ENCODE data around the gene AUH. TPM values are rescaled to one million over a fixed set of nuclear protein-coding genes. Genes with fewer than 3 reads are reported as not detected.

The AUH gene
- total RNA-seq, 2 donors from 2014 or later: 23.0 to 23.5 TPM

GRCh38 chr9:91195372-91196012 is 166.2 kb downstream of the AUH start:
- peaks cover 2% of the 10 kb centered on the region for H3K4me1 ChIP-seq (ENCODE audit: control insufficient read depth, insufficient read depth, low read length)
- Mint-ChIP-seq H3K27me3 (ENCODE audit: insufficient read depth) (peaks cover 45% of the 10 kb centered on the region), H3K9me3 (peaks cover 11% of the 10 kb centered on the region), H3K4me3 (no peak overlapping the region), H3K27ac (no peak overlapping the region), H3K4me1 (peaks cover 27% of the 10 kb centered on the region), H3K36me3 (ENCODE audit: low read depth) (peaks cover 2% of the 10 kb centered on the region)
- H3K9ac ChIP-seq (ENCODE audit: extremely low read depth, low read length, poor library complexity, severe bottlenecking): no peak overlapping the region
- no peak for DNase-seq
- no peaks in the 10 kb centered on the region for H3K36me3 ChIP-seq (ENCODE audit: control insufficient read depth, insufficient read depth, low read length)
- TF ChIP-seq CTCF (conservative IDR thresholded peaks at IDR 0.05): no peak
- no peak overlapping the region for H3K4me3 ChIP-seq (ENCODE audit: low read length)
- H3K9me3 ChIP-seq (ENCODE audit: control insufficient read depth, low read length): peaks cover 3% of the 10 kb centered on the region
- peaks cover 17% of the 10 kb centered on the region for H3K27me3 ChIP-seq (ENCODE audit: control insufficient read depth, insufficient read depth, low read length, poor library complexity, severe bottlenecking)
- H3K27ac ChIP-seq (ENCODE audit: low read depth, low read length): no peak overlapping the region
- WGBS, 2 experiments (ENCODE audit: insufficient coverage in 1 of 2, insufficient read length in 1 of 2): 95 to 97% methylated on average over 5 of the region's 5 CpGs

- peaks cover 6% of the 10 kb centered on the region for H3K9me3 Mint-ChIP-seq
- Histone ChIP-seq H3K27ac (ENCODE audit: low read depth, low read length) (peak overlapping the region; percentile 75), H3K27me3 (ENCODE audit: control insufficient read depth, insufficient read depth, low read length, poor library complexity, severe bottlenecking) (peaks cover 17% of the 10 kb centered on the region), H3K4me3 (ENCODE audit: low read length) (peak overlapping the region; percentile 84), H3K9ac (ENCODE audit: extremely low read depth, low read length, poor library complexity, severe bottlenecking) (peak overlapping the region; percentile 66), H3K4me1 (ENCODE audit: control insufficient read depth, insufficient read depth, low read length) (peaks cover 2% of the 10 kb centered on the region), H3K9me3 (ENCODE audit: control insufficient read depth, low read length) (no peaks in the 10 kb centered on the region), H3K36me3 (ENCODE audit: control insufficient read depth, insufficient read depth, low read length) (no peaks in the 10 kb centered on the region)
- peak overlapping the region; percentile 63 for H3K4me3 Mint-ChIP-seq
- WGBS, 2 experiments (ENCODE audit: insufficient coverage in 1 of 2, insufficient read length in 1 of 2): 18 to 35% methylated on average over 13 to 52 of the region's 52 CpGs
- H3K27me3 Mint-ChIP-seq (ENCODE audit: insufficient read depth): peaks cover 50% of the 10 kb centered on the region
- H3K36me3 Mint-ChIP-seq (ENCODE audit: low read depth): no peaks in the 10 kb centered on the region
- no peak for TF ChIP-seq CTCF (conservative IDR thresholded peaks at IDR 0.05)
- peaks cover 26% of the 10 kb centered on the region for H3K4me1 Mint-ChIP-seq
- peak overlapping the region; percentile 76 for H3K27ac Mint-ChIP-seq
- peak; percentile 91 for DNase-seq
Measured at GRCh38 chr9:91193658-91194391, 167.9 kb downstream of the AUH start.

DNA sequence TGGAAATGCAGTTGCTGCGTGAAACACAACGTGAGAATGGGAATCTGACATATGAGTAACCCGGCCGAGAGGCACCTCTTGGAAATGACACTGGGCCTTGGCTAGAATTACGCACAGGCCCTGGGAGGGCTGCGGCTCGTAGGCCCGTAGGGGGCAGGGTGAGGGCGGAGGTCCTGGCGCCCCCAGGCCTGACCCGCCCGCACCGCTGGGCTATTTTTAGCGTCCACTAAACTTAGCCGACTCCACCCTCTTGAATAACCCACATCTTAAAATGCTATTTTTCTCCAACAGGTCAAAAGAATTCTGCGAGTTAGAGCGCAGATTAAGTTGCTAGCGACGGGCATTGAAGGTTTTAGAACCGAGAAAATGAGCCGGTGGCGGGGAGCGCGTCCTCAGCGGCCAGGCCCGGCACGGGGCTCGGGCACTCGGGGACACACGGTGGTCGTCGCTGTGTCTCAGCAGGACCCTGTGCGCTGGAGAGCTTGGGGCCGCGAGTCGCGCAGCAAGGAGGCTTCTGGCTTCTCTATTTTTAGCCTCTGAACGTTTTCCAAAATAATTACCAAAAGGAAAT is 168.5 kb downstream of the AUH start:
- peak; percentile 61 for TF ChIP-seq CTCF (conservative IDR thresholded peaks at IDR 0.05)
- Histone ChIP-seq H3K27ac (ENCODE audit: low read depth, low read length) (peak overlapping the region; percentile 75), H3K27me3 (ENCODE audit: control insufficient read depth, insufficient read depth, low read length, poor library complexity, severe bottlenecking) (peaks cover 17% of the 10 kb centered on the region), H3K36me3 (ENCODE audit: control insufficient read depth, insufficient read depth, low read length) (no peaks in the 10 kb centered on the region), H3K4me1 (ENCODE audit: control insufficient read depth, insufficient read depth, low read length) (peaks cover 2% of the 10 kb centered on the region), H3K4me3 (ENCODE audit: low read length) (peak overlapping the region; percentile 84), H3K9me3 (ENCODE audit: control insufficient read depth, low read length) (no peaks in the 10 kb centered on the region), H3K9ac (ENCODE audit: extremely low read depth, low read length, poor library complexity, severe bottlenecking) (peak overlapping the region; percentile 66)
- peaks cover 20% of the 10 kb centered on the region for H3K4me1 Mint-ChIP-seq
- WGBS, 2 experiments (ENCODE audit: insufficient coverage in 1 of 2, insufficient read length in 1 of 2): 6 to 7% methylated on average over 16 to 38 of the region's 38 CpGs
- H3K4me3 Mint-ChIP-seq: peak overlapping the region; percentile 63
- H3K9me3 Mint-ChIP-seq: peaks cover 9% of the 10 kb centered on the region
- H3K27me3 Mint-ChIP-seq (ENCODE audit: insufficient read depth): peaks cover 50% of the 10 kb centered on the region
- peak overlapping the region; percentile 76 for H3K27ac Mint-ChIP-seq
- H3K36me3 Mint-ChIP-seq (ENCODE audit: low read depth): no peaks in the 10 kb centered on the region
- DNase-seq: peak; percentile 83

All from endodermal cell (in vitro differentiated cells).